Endothelial cell of umbilical vein (primary cell): ENCODE measurements around the gene LOX. TPM values are rescaled to one million over a fixed set of nuclear protein-coding genes. Genes with fewer than 3 reads are reported as not detected.

Experiments used
- BruUV-seq: library from RNA; stranded (reverse); fragments of 400-500 nt; replicated peaks from 2 replicates; lab custom pipeline; 2021; lab: Mats Ljungman, UMichigan
- CTCF ChIA-PET: fragments of 300-600, 350-600 bp; sonication (Branson Sonifier 250); formaldehyde crosslinking; loops from one replicate; lab custom pipeline; 2021; ENCODE audit warnings: antibody characterized with exemption, inconsistent platforms; lab: Charles Lee
- POLR2A ChIA-PET: fragments of 300-600, 350-600 bp; sonication (Branson Sonifier 250); formaldehyde crosslinking; loops from one replicate; lab custom pipeline; 2021; ENCODE audit warnings: antibody characterized with exemption, inconsistent platforms; lab: Charles Lee
- DNase-seq: peaks from one replicate; pipeline ENCODE4 v3.0.0-alpha.2; 2011; ENCODE audit warnings: low read depth, low spot score
- FAIRE-seq: peaks from 2 replicates; lab custom pipeline; 2011; peaks lifted over from hg19 to GRCh38; lab: Jason Lieb, UNC
- H2AFZ ChIP-seq: 2 replicates; pipeline ENCODE4 v1.6.0; 2012; ENCODE audit warnings: low read depth, low read length, control low read depth, inconsistent platforms
- H3K27ac ChIP-seq: 2 replicates; pipeline ENCODE4 v1.5.1; 2011; ENCODE audit warnings: low read depth, mild to moderate bottlenecking, control low read depth, low read length, moderate library complexity; ENCODE audit not compliant: insufficient read depth
- H3K27me3 ChIP-seq, 2 experiments: 2 replicates each; pipeline versions ENCODE4 v1.6.0 to v1.6.1; 2011; ENCODE audit warnings: low read length in 2 of 2, mixed read lengths in 1 of 2; ENCODE audit not compliant: control insufficient read depth in 2 of 2, insufficient read depth in 2 of 2
- H3K36me3 ChIP-seq, 2 experiments: 2 replicates in 1 of 2; 3 replicates in 1 of 2; pipeline ENCODE4 v1.5.1; 2011; ENCODE audit warnings: low read length in 2 of 2, mild to moderate bottlenecking in 1 of 2, moderate library complexity in 1 of 2; ENCODE audit not compliant: control insufficient read depth in 2 of 2, insufficient read depth in 2 of 2; ENCODE audit errors: extremely low read depth in 1 of 2
- H3K4me1 ChIP-seq: 3 replicates; pipeline ENCODE4 v1.5.1; 2011; ENCODE audit warnings: mild to moderate bottlenecking, low read length; ENCODE audit not compliant: control insufficient read depth, insufficient read depth; ENCODE audit errors: extremely low read depth
- H3K4me2 ChIP-seq: 2 replicates; pipeline ENCODE4 v1.6.1; 2011; ENCODE audit warnings: low read length, control low read depth, mixed read lengths; ENCODE audit not compliant: insufficient read depth
- H3K4me3 ChIP-seq, 3 experiments: fragments of 200-600 bp in 1 of 3; sonication (generic), shearing (Covaris generic) in 1 of 3; replicated peaks in 1 of 3; 2 replicates each; pipeline ENCODE4 v1.5.1; 2011 to 2016; ENCODE audit warnings: control low read depth in 3 of 3, low read length in 3 of 3, mild to moderate bottlenecking in 2 of 3, inconsistent platforms in 1 of 3, low read depth in 1 of 3, moderate library complexity in 1 of 3; ENCODE audit not compliant: insufficient read depth in 1 of 3
- H3K79me2 ChIP-seq: 2 replicates; pipeline ENCODE4 v1.6.0; 2012; ENCODE audit warnings: low read length, inconsistent platforms; ENCODE audit not compliant: control insufficient read depth, insufficient read depth
- H3K9ac ChIP-seq: replicated peaks from 2 replicates; pipeline ENCODE3; 2011; ENCODE audit warnings: low read length, control low read depth; ENCODE audit not compliant: insufficient read depth; ENCODE audit errors: extremely low read depth
- H3K9me1 ChIP-seq: replicated peaks from 3 replicates; pipeline ENCODE4 v1.6.0; 2011; ENCODE audit warnings: mild to moderate bottlenecking, low read length; ENCODE audit not compliant: control insufficient read depth, insufficient read depth; ENCODE audit errors: extremely low read depth
- H3K9me3 ChIP-seq: replicated peaks from 2 replicates; pipeline ENCODE4 v1.5.1; 2012; ENCODE audit warnings: low read length, inconsistent platforms; ENCODE audit not compliant: control insufficient read depth, insufficient read depth
- H4K20me1 ChIP-seq: replicated peaks from 2 replicates; pipeline ENCODE3; 2011; ENCODE audit warnings: mild to moderate bottlenecking, low read length; ENCODE audit not compliant: control insufficient read depth, insufficient read depth; ENCODE audit errors: extremely low read depth
- EZH2 ChIP-seq: IDR thresholded peaks from 2 replicates; pipeline ENCODE4 v1.6.1; 2012; ENCODE audit warnings: borderline replicate concordance, low read depth, mild to moderate bottlenecking, moderate library complexity, low read length, inconsistent platforms; ENCODE audit not compliant: severe bottlenecking
- FOS ChIP-seq: IDR thresholded peaks from 2 replicates; pipeline ENCODE4 v1.6.1; 2011; ENCODE audit warnings: mild to moderate bottlenecking, low read length, moderate library complexity, borderline replicate concordance; ENCODE audit not compliant: insufficient read depth
- JUN ChIP-seq: IDR thresholded peaks from 2 replicates; pipeline ENCODE4 v1.6.1; 2011; ENCODE audit warnings: borderline replicate concordance, low read depth; ENCODE audit not compliant: insufficient read length, insufficient read depth
- MYC ChIP-seq: IDR thresholded peaks from one replicate; pipeline ENCODE4 v1.6.1; 2011; ENCODE audit warnings: mild to moderate bottlenecking, low read depth, low read length
- POLR2AphosphoS5 ChIP-seq: IDR thresholded peaks from 2 replicates; pipeline ENCODE4 v1.6.1; 2012; ENCODE audit warnings: low read depth, mild to moderate bottlenecking, control low read depth, low read length, moderate library complexity; ENCODE audit not compliant: insufficient read depth
- dilution Hi-C: fragments of 300-500 bp; cut with MboI; formaldehyde crosslinking; loops from one replicate; pipeline ENCODE4 v1.15.0; 2019; ENCODE audit warnings: low sequenced_read_pairs; ENCODE audit not compliant: extremely low pct_ligation_motif_present
- intact Hi-C: fragments of 100-400 bp; cut with micrococcal nuclease; formaldehyde crosslinking; loops from one replicate; pipeline ENCODE4 v1.10.0; 2022
- polyA plus RNA-seq, 4 experiments: library from polyadenylated mRNA; depleted of rRNA in 3 of 4; stranded (reverse) in 3 of 4; unstranded in 1 of 4; fragments of >200 nt; gene quantifications; 2 replicates each; pipeline versions ENCODE4 v1.2.1 to v1.2.3, GENCODE V29; 2011 to 2012; ENCODE audit warnings: missing spikeins in 1 of 4
- total RNA-seq: library from RNA; stranded (reverse); gene quantifications from 2 replicates; pipeline ENCODE4 v1.2.3, GENCODE V29; 2021
- TF ChIP-seq, protein P1 (sequence below): IDR thresholded peaks from 2 replicates; pipeline ENCODE4 v1.6.1; 2011; ENCODE audit not compliant: insufficient read depth, insufficient read length
- TF ChIP-seq, protein P2 (sequence below), 2 donors: IDR thresholded peaks; 1 replicate in 1 of 2; 2 replicates in 1 of 2; pipeline ENCODE4 v1.5.1; 2011; ENCODE audit warnings: low read length in 2 of 2, mild to moderate bottlenecking in 2 of 2, moderate library complexity in 2 of 2, control low read depth in 1 of 2, inconsistent platforms in 1 of 2, low read depth in 1 of 2; ENCODE audit not compliant: insufficient read depth in 1 of 2; ENCODE audit errors: extremely low read depth in 1 of 2

Gene LOX
- total and polyA plus RNA-seq, 2 donors (not counting 3 experiments of a cell fraction or from before 2014, with no cell fraction given): 39.0 to 79.1 TPM

DNA sequence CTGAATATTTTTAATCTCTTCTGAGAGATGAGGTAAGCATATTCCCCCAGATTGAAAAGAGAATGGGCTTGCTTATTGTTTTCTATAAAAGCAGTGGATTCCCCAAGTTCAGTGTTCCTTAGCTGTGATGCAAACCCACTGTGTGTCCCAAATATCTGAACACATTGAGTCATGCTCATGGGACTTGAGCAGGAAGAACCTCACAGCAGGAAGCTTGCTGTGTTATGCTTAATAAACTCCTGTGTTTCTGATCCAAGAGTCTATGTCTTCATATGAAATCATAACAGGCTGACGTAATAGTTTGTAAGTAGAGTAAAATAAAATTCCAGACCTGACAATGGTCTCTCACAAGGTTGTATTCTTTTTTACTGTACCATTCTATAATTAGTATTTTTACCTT is 24.8 kb upstream of the LOX start:
- Histone ChIP-seq H3K4me1 (peaks cover 8% of the 10 kb centered on the region), H3K79me2 (no peaks in the 10 kb centered on the region), H2AFZ (peak overlapping the region; percentile 74), H3K27me3 (no peaks in the 10 kb centered on the region), H3K9me3 (no peaks in the 10 kb centered on the region), H3K9me1 (no peaks in the 10 kb centered on the region), H3K4me2 (no peak overlapping the region), H4K20me1 (no peaks in the 10 kb centered on the region), H3K4me3 (no peak overlapping the region), H3K27ac (no peak overlapping the region), H3K36me3 (no peaks in the 10 kb centered on the region), H3K9ac (no peak overlapping the region)
- CTCF ChIA-PET: interaction anchor here (1.1 to 3.9 kb wide), 10 partner anchors 9 to 143 kb away, joined by 3 to 77 read pairs (median 46); partner anchors contain the start of genes LOX and SRFBP1
- intact Hi-C loops: no loop called here
- dilution Hi-C loops: no loop called here
- BruUV-seq: no TSS peak
- TF ChIP-seq MYC (no peak), EZH2 (no peak), FOS (no peak), POLR2AphosphoS5 (no peak), JUN (peak; percentile 51)
- TF ChIP-seq, protein P1, sequence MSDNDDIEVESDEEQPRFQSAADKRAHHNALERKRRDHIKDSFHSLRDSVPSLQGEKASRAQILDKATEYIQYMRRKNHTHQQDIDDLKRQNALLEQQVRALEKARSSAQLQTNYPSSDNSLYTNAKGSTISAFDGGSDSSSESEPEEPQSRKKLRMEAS: no peak
- DNase-seq (peak; percentile 52), FAIRE-seq (peak; percentile 90)
- POLR2A ChIA-PET: no interaction called here

DNA sequence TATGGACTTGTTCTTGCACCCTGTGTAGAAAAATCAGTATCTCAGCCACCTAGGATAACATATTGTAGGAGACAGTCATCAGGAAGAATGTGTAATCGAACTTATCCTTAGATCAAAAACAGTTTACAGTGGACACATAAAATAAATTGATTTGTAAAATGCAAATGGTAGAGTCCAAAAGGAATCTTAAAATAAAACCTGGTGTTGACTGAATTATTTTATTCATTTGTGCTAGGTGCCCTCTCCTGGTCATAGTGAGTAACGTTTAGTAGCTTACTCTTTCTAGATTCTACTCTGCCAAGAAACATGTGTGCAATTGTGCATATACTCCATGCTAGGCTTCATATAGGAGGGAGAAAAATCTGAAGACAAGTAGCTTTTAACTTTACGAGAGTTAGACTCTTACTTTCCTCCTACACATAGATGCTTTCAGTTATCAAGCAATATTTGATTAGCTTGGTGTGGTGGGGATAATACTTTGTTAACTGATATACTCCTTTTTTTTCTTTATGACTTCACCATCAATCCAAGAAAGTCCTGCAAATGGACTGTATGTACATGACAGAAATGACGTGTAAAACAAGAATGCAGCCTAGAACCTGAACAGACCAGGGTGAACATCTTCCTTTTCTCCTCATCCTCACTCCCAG is 23.7 kb upstream of the LOX start:
- Histone ChIP-seq H4K20me1 (no peaks in the 10 kb centered on the region), H3K9me1 (no peaks in the 10 kb centered on the region), H3K27me3 (no peaks in the 10 kb centered on the region), H3K9ac (no peak overlapping the region), H2AFZ (no peak overlapping the region), H3K4me2 (no peak overlapping the region), H3K36me3 (no peaks in the 10 kb centered on the region), H3K27ac (no peak overlapping the region), H3K9me3 (no peaks in the 10 kb centered on the region), H3K4me1 (peaks cover 8% of the 10 kb centered on the region), H3K4me3 (no peak overlapping the region), H3K79me2 (no peaks in the 10 kb centered on the region)
- POLR2A ChIA-PET: no interaction called here
- intact Hi-C loops: loop anchor here (1.0 to 2.0 kb wide), 3 partner anchors 25 to 1445 kb away; no protein-coding TSS in a partner anchor
- dilution Hi-C loops: no loop called here
- CTCF ChIA-PET: interaction anchor here (0.6 to 3.9 kb wide), 37 partner anchors 8 to 1655 kb away, joined by 3 to 77 read pairs (median 5); partner anchors contain the start of genes LOX, SRFBP1 and ZNF474
- no TSS peak for BruUV-seq
- TF ChIP-seq, protein P2, sequence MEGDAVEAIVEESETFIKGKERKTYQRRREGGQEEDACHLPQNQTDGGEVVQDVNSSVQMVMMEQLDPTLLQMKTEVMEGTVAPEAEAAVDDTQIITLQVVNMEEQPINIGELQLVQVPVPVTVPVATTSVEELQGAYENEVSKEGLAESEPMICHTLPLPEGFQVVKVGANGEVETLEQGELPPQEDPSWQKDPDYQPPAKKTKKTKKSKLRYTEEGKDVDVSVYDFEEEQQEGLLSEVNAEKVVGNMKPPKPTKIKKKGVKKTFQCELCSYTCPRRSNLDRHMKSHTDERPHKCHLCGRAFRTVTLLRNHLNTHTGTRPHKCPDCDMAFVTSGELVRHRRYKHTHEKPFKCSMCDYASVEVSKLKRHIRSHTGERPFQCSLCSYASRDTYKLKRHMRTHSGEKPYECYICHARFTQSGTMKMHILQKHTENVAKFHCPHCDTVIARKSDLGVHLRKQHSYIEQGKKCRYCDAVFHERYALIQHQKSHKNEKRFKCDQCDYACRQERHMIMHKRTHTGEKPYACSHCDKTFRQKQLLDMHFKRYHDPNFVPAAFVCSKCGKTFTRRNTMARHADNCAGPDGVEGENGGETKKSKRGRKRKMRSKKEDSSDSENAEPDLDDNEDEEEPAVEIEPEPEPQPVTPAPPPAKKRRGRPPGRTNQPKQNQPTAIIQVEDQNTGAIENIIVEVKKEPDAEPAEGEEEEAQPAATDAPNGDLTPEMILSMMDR (IDR thresholded peaks at IDR 0.05; ENCODE audit: extremely low read depth in 1 of 2, insufficient read depth in 1 of 2, low read depth in 1 of 2, low read length in 2 of 2): peak; percentile 26 to 49
- TF ChIP-seq FOS: no peak
- peak; percentile 64 for DNase-seq
- peak; percentile 50 for FAIRE-seq
